Liver (tissue), 9 donors: Measurements from ENCODE around the gene CD34. TPM values are rescaled to one million over a fixed set of nuclear protein-coding genes. Genes with fewer than 3 reads are reported as not detected.

Experiments used
- DNase-seq: peaks from one replicate; pipeline ENCODE4 v3.0.0-alpha.2; 2017; ENCODE audit warnings: low spot score
- H3K27ac ChIP-seq, 2 donors: one replicate each; pipeline ENCODE4 v1.7.0; 2013; ENCODE audit warnings: inconsistent platforms in 2 of 2, low read length in 2 of 2, control low read depth in 1 of 2, low read depth in 1 of 2, mild to moderate bottlenecking in 1 of 2
- H3K27me3 ChIP-seq, 4 donors: one replicate each; pipeline versions ENCODE4 v1.6.1 to v1.7.0; 2013; ENCODE audit warnings: low read length in 3 of 4, inconsistent platforms in 1 of 4, mild to moderate bottlenecking in 1 of 4, moderate library complexity in 1 of 4; ENCODE audit not compliant: control insufficient read depth in 4 of 4, insufficient read depth in 4 of 4
- H3K36me3 ChIP-seq, 4 donors: one replicate each; pipeline versions ENCODE4 v1.6.1 to v1.7.0; 2013; ENCODE audit warnings: low read length in 3 of 4, mild to moderate bottlenecking in 3 of 4, low read depth in 1 of 4, moderate library complexity in 1 of 4; ENCODE audit not compliant: control insufficient read depth in 4 of 4, insufficient read depth in 3 of 4
- H3K4me1 ChIP-seq, 4 donors: one replicate each; pipeline versions ENCODE4 v1.6.1 to v1.7.0; 2013; ENCODE audit warnings: low read length in 3 of 4, mild to moderate bottlenecking in 3 of 4, moderate library complexity in 1 of 4; ENCODE audit not compliant: control insufficient read depth in 4 of 4, insufficient read depth in 4 of 4
- H3K4me3 ChIP-seq, 3 donors: one replicate each; pipeline versions ENCODE4 v1.6.1 to v1.7.0; 2013; ENCODE audit warnings: low read length in 3 of 3, control low read depth in 1 of 3, low read depth in 1 of 3, mild to moderate bottlenecking in 1 of 3
- H3K9ac ChIP-seq, 2 donors: one replicate each; pipeline ENCODE4 v1.7.0; 2013; ENCODE audit warnings: low read length in 2 of 2, mild to moderate bottlenecking in 2 of 2, moderate library complexity in 2 of 2, control low read depth in 1 of 2, low read depth in 1 of 2
- H3K9me3 ChIP-seq, 4 donors: one replicate each; pipeline versions ENCODE4 v1.6.1 to v1.7.0; 2013; ENCODE audit warnings: low read length in 3 of 4; ENCODE audit not compliant: control insufficient read depth in 4 of 4
- EGR1 ChIP-seq, 2 donors: IDR thresholded peaks; 2 replicates each; pipeline ENCODE4 v1.6.1; 2016 to 2018; ENCODE audit warnings: antibody characterized with exemption in 2 of 2, low read depth in 2 of 2
- FOXA1 ChIP-seq: IDR thresholded peaks from 2 replicates; pipeline ENCODE4 v1.6.1; 2016; ENCODE audit warnings: antibody characterized with exemption
- FOXA2 ChIP-seq: IDR thresholded peaks from 2 replicates; pipeline ENCODE4 v1.6.1; 2016; ENCODE audit warnings: antibody characterized with exemption
- GABPA ChIP-seq, 2 donors: IDR thresholded peaks in 1 of 2; conservative IDR thresholded peaks in 1 of 2; 2 replicates each; pipeline ENCODE4 v1.6.1; 2016; ENCODE audit warnings: antibody characterized with exemption in 2 of 2, mild to moderate bottlenecking in 1 of 2, moderate library complexity in 1 of 2
- JUND ChIP-seq, 2 donors: IDR thresholded peaks; 2 replicates each; pipeline ENCODE4 v1.6.1; 2016; ENCODE audit warnings: antibody characterized with exemption in 2 of 2
- NR2F2 ChIP-seq: IDR thresholded peaks from 2 replicates; pipeline ENCODE4 v1.6.1; 2016; ENCODE audit warnings: antibody characterized with exemption
- RXRA ChIP-seq, 2 donors: IDR thresholded peaks; 2 replicates each; pipeline ENCODE4 v1.6.1; 2017 to 2018; ENCODE audit warnings: antibody characterized with exemption in 2 of 2, mild to moderate bottlenecking in 1 of 2
- SP1 ChIP-seq: IDR thresholded peaks from 2 replicates; pipeline ENCODE4 v1.6.1; 2018; ENCODE audit warnings: antibody characterized with exemption, mild to moderate bottlenecking
- TAF1 ChIP-seq: conservative IDR thresholded peaks from 2 replicates; pipeline ENCODE4 v1.6.1; 2016; ENCODE audit warnings: antibody characterized with exemption, mild to moderate bottlenecking
- YY1 ChIP-seq: IDR thresholded peaks from 2 replicates; pipeline ENCODE4 v1.6.1; 2016; ENCODE audit warnings: antibody characterized with exemption, mild to moderate bottlenecking
- WGBS: extraction: QIAGEN DNeasy Blood & Tissue Kit; methylation state at CpG from one replicate; pipeline ENCODE4 v1.1.7; 2013; 5-methylcytosine and 5-hydroxymethylcytosine counted together
- polyA plus RNA-seq, 2 donors: library from polyadenylated mRNA; stranded (reverse) in 1 of 2; unstranded in 1 of 2; fragments of 200-250 nt in 1 of 2; fragments of >200 nt in 1 of 2; fragmentation: Nextera tagmentation in 1 of 2; extraction: Ambion mirVana in 1 of 2; gene quantifications; one replicate each; pipeline versions ENCODE4 v1.2.1 to v1.2.3, GENCODE V29; 2013 to 2015
- total RNA-seq, 2 donors: library from RNA; depleted of rRNA; stranded (reverse); fragments of >200 nt; gene quantifications; one replicate each; pipeline ENCODE4 v1.2.3, GENCODE V29; 2014
- TF ChIP-seq, protein P1 (sequence below): IDR thresholded peaks from 2 replicates; pipeline ENCODE4 v1.6.1; 2016; ENCODE audit warnings: antibody characterized with exemption, mild to moderate bottlenecking
- TF ChIP-seq, protein P2 (sequence below): IDR thresholded peaks from 2 replicates; pipeline ENCODE4 v1.6.1; 2016; ENCODE audit warnings: antibody characterized with exemption
- TF ChIP-seq, protein P3 (sequence below): fragments of 150-350 bp; IDR thresholded peaks from 2 replicates; pipeline ENCODE4 v1.5.1; 2017; ENCODE audit warnings: improper control_type of control experiment, low read depth, low read length; ENCODE audit not compliant: missing input control
- TF ChIP-seq, protein P4 (sequence below): IDR thresholded peaks from 2 replicates; pipeline ENCODE4 v1.6.1; 2016; ENCODE audit warnings: antibody characterized with exemption
- donor health status: healthy.
- donor health status: healthy.
- donor health status: healthy.
- donor health status: healthy.
- donor health status: healthy.

The CD34 gene
- total and polyA plus RNA-seq, 4 donors: 1.5 to 4.0 (median 1.8) TPM

DNA sequence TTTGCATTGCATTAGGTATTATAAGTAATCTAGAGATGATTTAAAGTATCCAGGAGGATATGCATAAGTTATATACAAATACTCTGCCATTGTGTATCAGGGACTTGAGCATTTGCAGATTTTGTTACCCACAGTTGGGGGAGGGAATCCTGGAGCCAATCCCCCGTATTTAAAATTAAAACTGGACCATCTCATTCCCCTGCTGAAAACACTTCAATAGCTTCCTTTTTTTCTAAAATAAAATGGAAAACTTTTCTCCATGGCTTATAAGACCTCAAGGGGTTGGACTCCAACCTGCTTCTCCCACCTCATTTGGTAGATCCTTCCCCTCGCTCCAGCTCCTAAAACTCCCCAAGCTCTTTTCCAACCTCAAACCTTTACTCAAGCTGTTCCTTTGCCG, 10.4 kb upstream of the CD34 start:
- no peaks in the 10 kb centered on the region for H3K9me3 ChIP-seq
- H3K27me3 ChIP-seq: no peaks in the 10 kb centered on the region
- no peak for DNase-seq
- H3K9ac ChIP-seq: no peak overlapping the region
- 75% methylated on average over 3 of the region's 3 CpGs for WGBS
- H3K27ac ChIP-seq: no peak overlapping the region
- no peak overlapping the region for H3K4me3 ChIP-seq
- H3K4me1 ChIP-seq: no peaks in the 10 kb centered on the region
- H3K36me3 ChIP-seq: no peaks in the 10 kb centered on the region
- TF ChIP-seq FOXA1 (no peak), YY1 (no peak), SP1 (no peak), JUND (IDR thresholded peaks at IDR 0.05) (no peak), TAF1 (no peak), GABPA (IDR thresholded peaks at IDR 0.05 in 1 of 2, conservative IDR thresholded peaks at IDR 0.05 in 1 of 2) (no peak), NR2F2 (no peak)
- TF ChIP-seq, protein P1, sequence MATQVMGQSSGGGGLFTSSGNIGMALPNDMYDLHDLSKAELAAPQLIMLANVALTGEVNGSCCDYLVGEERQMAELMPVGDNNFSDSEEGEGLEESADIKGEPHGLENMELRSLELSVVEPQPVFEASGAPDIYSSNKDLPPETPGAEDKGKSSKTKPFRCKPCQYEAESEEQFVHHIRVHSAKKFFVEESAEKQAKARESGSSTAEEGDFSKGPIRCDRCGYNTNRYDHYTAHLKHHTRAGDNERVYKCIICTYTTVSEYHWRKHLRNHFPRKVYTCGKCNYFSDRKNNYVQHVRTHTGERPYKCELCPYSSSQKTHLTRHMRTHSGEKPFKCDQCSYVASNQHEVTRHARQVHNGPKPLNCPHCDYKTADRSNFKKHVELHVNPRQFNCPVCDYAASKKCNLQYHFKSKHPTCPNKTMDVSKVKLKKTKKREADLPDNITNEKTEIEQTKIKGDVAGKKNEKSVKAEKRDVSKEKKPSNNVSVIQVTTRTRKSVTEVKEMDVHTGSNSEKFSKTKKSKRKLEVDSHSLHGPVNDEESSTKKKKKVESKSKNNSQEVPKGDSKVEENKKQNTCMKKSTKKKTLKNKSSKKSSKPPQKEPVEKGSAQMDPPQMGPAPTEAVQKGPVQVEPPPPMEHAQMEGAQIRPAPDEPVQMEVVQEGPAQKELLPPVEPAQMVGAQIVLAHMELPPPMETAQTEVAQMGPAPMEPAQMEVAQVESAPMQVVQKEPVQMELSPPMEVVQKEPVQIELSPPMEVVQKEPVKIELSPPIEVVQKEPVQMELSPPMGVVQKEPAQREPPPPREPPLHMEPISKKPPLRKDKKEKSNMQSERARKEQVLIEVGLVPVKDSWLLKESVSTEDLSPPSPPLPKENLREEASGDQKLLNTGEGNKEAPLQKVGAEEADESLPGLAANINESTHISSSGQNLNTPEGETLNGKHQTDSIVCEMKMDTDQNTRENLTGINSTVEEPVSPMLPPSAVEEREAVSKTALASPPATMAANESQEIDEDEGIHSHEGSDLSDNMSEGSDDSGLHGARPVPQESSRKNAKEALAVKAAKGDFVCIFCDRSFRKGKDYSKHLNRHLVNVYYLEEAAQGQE: no peak
- TF ChIP-seq, protein P2, sequence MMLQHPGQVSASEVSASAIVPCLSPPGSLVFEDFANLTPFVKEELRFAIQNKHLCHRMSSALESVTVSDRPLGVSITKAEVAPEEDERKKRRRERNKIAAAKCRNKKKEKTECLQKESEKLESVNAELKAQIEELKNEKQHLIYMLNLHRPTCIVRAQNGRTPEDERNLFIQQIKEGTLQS: no peak
- TF ChIP-seq, protein P3, sequence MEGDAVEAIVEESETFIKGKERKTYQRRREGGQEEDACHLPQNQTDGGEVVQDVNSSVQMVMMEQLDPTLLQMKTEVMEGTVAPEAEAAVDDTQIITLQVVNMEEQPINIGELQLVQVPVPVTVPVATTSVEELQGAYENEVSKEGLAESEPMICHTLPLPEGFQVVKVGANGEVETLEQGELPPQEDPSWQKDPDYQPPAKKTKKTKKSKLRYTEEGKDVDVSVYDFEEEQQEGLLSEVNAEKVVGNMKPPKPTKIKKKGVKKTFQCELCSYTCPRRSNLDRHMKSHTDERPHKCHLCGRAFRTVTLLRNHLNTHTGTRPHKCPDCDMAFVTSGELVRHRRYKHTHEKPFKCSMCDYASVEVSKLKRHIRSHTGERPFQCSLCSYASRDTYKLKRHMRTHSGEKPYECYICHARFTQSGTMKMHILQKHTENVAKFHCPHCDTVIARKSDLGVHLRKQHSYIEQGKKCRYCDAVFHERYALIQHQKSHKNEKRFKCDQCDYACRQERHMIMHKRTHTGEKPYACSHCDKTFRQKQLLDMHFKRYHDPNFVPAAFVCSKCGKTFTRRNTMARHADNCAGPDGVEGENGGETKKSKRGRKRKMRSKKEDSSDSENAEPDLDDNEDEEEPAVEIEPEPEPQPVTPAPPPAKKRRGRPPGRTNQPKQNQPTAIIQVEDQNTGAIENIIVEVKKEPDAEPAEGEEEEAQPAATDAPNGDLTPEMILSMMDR: no peak
- TF ChIP-seq, protein P4, sequence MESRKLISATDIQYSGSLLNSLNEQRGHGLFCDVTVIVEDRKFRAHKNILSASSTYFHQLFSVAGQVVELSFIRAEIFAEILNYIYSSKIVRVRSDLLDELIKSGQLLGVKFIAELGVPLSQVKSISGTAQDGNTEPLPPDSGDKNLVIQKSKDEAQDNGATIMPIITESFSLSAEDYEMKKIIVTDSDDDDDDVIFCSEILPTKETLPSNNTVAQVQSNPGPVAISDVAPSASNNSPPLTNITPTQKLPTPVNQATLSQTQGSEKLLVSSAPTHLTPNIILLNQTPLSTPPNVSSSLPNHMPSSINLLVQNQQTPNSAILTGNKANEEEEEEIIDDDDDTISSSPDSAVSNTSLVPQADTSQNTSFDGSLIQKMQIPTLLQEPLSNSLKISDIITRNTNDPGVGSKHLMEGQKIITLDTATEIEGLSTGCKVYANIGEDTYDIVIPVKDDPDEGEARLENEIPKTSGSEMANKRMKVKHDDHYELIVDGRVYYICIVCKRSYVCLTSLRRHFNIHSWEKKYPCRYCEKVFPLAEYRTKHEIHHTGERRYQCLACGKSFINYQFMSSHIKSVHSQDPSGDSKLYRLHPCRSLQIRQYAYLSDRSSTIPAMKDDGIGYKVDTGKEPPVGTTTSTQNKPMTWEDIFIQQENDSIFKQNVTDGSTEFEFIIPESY: no peak

DNA sequence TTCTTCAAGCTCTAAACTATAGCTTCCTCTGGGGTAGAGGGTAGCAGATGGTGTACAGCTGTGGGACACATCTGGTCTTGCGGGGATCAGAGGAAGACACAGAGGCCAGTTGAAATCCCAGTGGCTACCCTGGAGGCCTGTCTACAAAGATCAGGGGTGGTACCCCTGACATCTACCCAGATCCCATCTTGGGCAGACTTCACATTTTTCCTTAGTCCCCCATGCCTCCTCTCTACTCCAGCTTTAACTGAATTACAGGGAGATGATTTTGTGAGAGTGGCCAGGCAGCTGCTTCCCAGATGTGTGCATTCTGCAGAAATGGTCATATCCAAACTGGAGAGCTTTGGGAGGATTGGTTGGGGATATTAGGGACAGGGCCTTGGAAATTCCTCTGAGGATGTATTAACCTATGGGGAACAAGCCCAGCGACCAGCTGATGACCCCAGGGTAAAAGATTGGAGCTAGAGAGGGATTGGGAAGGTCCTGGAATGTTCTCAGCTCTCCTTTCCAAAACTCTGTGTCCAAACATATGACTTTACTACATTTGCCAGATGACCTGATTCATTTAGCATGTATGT, 9.6 kb upstream of the CD34 start:
- WGBS: 82% methylated on average over 2 of the region's 2 CpGs

More for the DNA sequence above, 9.6 kb upstream of the CD34 start:
- Histone ChIP-seq H3K9me3 (no peaks in the 10 kb centered on the region), H3K36me3 (no peaks in the 10 kb centered on the region), H3K4me3 (no peak overlapping the region), H3K27ac (no peak overlapping the region), H3K27me3 (no peaks in the 10 kb centered on the region), H3K4me1 (no peaks in the 10 kb centered on the region), H3K9ac (no peak overlapping the region)
- TF ChIP-seq SP1: no peak
- TF ChIP-seq JUND (IDR thresholded peaks at IDR 0.05): no peak
- no peak for TF ChIP-seq GABPA (IDR thresholded peaks at IDR 0.05 in 1 of 2, conservative IDR thresholded peaks at IDR 0.05 in 1 of 2)
- TF ChIP-seq NR2F2: no peak
- TF ChIP-seq, protein P3: no peak
- no peak for TF ChIP-seq EGR1 (IDR thresholded peaks at IDR 0.05; ENCODE audit: low read depth in 2 of 2)
- TF ChIP-seq, protein P1: no peak
- TF ChIP-seq FOXA1: no peak
- TF ChIP-seq FOXA2: no peak
- no peak for TF ChIP-seq RXRA (IDR thresholded peaks at IDR 0.05)
- no peak for DNase-seq
